ENCODE results near the gene NRN1.
"Not testable (repeated sequence)": the region's sequence is repeated elsewhere in the genome, so short reads cannot be mapped to it uniquely, and the experiment has no call there.

NRN1 gene

GRCh38 chr6:6026513-6027205 is 19.9 kb upstream of the NRN1 start:
- DNase-seq (ENCODE audit: insufficient read length, low spot score) (no peak), FAIRE-seq (no peak)
- TF ChIP-seq CTCF (IDR thresholded peaks at IDR 0.05; ENCODE audit: insufficient read depth, missing control alignments) = no peak

DNA sequence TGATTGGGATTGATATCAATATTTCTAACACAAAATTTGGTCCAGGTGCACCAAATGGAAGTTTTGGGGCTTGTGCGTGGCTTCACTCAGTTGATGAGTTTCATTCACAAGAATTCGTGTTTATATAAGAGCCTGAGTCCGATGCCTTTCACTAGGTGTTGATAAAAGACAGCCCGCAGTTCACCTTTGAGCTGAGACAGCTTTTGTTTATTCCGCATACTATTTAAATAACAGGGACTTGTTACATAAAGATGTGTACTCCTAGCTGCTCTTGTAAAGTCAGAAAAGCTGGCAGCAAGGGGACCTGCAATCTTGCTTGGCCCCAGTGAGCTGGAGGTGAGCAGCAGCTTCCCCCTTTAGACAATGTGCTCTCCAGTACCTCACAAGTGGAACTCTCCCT is 19.0 kb upstream of the NRN1 start:
- FAIRE-seq = no peak
- no peak for DNase-seq (ENCODE audit: insufficient read length, low spot score)
- TF ChIP-seq CTCF (IDR thresholded peaks at IDR 0.05; ENCODE audit: insufficient read depth, missing control alignments) = no peak

DNA sequence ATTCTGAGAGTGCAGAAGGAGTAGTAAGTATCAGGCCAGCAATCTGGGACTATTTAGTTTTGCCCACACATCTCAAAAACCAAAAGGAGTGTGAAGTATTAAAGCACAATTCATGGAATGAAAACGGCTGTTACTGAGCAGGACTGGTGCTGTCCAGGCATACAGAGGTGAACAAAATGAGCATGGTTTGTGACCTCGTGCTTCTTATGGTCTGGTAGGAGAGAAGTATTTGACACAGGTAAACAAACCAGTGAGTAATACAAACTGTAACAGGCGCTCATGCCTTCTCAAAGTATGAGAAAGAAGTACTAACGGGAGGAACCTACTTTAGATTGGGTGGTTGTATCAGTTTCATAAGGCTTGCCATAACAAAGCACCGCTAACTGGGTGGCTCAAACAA is 17.5 kb upstream of the NRN1 start:
- FAIRE-seq (no peak), DNase-seq (ENCODE audit: insufficient read length, low spot score) (no peak)
- TF ChIP-seq CTCF (IDR thresholded peaks at IDR 0.05; ENCODE audit: insufficient read depth, missing control alignments) = no peak

DNA sequence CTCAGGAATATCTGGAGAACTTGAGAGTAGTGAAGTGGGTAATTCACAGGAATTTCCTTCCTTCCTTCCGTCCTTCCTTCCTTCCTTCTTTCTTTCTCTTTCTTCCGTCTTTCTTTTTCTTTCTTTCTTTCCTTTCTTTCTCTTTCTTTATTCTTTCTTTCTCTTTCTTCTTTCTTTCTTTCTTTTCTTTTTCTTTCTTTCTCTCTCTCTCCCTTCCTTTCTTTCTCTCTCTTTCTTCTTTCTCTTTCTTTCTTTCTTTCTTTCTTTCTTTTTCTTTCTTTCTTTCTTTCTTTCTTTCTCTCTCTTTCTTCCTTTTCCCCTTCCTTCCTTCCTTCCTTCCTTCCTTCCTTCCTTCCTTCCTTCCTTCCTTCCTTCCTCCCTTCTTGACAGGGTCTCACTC is 16.1 kb upstream of the NRN1 start:
- not testable (repeated sequence) for DNase-seq (ENCODE audit: insufficient read length, low spot score); FAIRE-seq

- TF ChIP-seq CTCF (IDR thresholded peaks at IDR 0.05; ENCODE audit: insufficient read depth, missing control alignments) = no peak
- DNase-seq (ENCODE audit: insufficient read length, low spot score) (peak; percentile 72), FAIRE-seq (no peak)
These were observed 2.1 kb upstream of the NRN1 start for GRCh38 chr6:6008648-6009421.

GRCh38 chr6:6008089-6008647 is 1.4 kb upstream of the NRN1 start:
- TF ChIP-seq CTCF (IDR thresholded peaks at IDR 0.05; ENCODE audit: insufficient read depth, missing control alignments) = no peak
- no peak for FAIRE-seq
- DNase-seq (ENCODE audit: insufficient read length, low spot score) = no peak

DNA sequence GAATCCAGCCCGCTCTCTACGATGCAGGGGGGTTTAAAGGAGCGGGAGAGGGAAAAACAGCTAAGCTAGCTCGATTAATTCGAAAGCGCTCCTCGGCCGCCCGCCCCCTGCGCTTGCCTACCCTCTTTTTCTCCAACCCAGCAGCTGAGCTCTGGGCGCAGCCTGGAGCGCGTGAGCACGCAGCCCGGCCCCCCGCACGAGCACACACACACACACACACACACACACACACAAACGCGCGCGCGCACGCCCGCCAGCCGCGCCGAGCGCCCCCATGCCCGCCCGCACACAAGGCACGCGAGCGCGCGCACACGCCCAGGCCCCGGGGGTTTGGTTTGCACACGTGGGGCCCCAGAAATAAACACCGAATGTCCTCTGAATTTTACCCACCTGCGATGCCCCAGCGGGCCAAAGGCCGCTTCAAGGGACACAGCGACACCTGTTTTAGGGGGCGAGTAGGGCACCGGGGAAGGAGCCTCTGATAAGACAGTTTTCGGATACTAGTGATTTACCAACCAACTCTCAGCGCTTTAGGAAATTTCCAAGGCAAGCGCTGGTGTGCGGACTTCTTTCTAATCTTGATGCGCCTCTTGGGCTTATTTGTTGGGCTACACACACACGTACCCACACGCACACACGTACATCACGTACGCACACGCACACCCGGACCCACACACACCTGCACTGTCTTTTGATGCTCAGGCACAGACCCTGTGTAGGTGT is 802 bp upstream of the NRN1 start:
- peak; percentile 29 for TF ChIP-seq CTCF (IDR thresholded peaks at IDR 0.05; ENCODE audit: insufficient read depth, missing control alignments)
- DNase-seq (ENCODE audit: insufficient read length, low spot score) = no peak
- no peak for FAIRE-seq
